GM21786 (cell line): ENCODE measurements around the gene CTSL.

Experiments used
- ATAC-seq: cut with Tn5 transposase; IDR thresholded peaks from one replicate; pipeline ENCODE4 v1.9.1; 2021; ENCODE audit not compliant: unreplicated experiment

Gene CTSL

DNA sequence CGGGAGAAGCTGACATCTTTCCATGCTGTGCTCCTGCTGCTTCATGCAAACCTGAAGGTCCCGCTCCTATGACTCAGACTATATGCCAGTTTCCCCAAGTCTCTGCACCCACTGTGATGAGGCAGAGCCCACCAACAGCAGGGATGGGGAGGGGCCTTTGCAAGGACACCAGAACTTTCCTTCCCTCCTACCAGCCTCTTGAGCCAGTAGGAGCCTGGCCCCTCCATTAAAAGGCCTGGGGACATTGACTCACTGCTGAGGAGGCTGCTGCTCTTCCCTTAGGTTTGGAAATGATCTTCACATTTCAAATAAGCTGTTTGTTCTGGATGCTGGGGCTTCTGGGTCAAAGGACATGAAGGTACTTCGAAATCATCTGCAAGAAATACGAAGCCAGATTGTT, 26.1 kb upstream of the CTSL start:
- ATAC-seq = no peak

DNA sequence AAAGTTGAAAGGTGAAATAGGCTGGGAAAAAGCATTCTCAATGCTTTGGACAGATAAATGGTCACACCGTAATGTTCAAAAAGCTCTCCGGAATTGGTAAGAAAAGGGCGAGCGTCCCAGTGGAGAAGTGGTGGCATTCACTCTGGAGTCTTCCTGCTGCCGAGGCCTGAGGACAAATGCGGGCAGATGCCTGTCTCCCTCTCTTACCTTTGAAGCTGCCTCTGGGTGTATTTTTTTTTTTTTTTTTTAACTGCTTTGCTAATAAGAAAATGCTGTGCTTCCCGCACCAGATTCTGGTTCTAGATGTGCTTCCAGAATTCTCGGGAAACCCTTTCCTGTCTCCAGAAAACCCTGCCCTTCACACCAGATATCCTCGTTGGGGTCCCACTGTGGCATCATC, 24.4 kb upstream of the CTSL start:
- ATAC-seq = no peak

DNA sequence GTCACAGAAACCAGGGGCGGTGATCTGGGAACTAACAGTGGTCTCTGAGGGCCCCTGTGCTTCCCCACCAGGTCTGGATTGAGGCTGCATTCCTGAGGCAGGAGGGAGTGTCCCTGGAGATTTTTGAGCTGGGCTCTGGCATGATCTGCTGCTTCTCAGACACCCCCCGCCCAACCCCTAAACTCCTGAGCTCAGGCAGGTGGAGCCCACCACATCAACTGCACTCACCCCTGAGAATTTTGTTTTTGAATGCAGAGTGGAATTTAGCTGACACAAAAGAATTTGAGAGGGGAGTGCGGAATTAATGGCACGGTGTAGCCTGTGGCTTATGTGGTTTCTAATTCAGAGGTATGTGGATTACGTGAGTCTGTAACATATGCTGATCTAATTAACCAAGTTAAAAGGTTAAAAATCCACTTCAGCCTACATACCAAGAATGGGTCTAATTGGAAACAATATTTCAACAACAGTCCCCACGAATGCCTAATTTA, 23.9 kb upstream of the CTSL start:
- ATAC-seq = no peak

DNA sequence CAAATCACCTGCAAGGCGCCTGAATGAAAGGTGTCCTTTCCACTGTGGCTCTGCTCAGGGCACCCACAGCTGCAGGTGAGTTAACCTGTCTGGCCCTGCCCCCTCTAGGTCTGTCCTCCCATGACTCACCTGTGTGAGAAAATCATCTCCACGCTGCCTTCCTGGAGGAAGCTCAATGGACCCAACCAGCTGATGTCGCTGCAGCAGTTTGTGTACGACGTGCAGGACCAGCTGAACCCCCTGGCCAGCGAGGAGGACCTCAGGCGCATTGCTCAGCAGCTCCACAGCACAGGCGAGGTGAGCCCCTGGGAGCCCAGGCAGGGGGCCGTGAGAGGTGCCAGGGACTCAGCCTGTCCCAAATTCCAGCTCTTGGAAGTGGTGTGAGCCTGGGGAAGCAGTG, 23.0 kb upstream of the CTSL start:
- no peak for ATAC-seq

DNA sequence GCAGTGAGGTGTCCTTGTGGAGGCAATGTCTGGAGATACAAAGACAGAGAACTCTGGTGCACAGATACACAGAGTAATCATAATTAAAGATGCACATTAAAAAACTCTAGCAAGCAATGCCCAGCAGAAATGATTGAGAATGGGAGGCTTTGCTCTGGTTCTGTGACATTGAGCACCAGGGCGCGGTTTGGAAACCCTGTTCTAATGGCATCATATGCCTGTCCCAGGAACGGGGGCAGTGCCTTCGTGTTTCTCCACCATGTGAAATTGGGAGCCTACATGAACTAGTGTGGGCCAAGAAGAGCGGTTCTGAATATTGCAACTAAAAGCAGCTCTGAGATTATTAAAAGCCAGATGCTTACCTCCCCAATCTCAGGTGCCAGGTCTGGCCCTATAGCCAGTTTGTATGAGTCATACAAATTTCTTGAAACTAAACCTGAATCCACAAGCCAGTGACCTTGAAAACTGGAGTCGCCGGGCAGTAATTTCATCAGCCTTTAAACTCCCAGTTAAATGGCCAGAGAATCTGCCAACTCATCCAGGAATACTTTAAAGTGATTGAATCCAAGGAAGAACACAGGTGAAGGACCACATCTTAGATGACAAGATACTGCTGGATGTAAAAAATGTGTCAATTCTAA, 22.2 kb upstream of the CTSL start:
- ATAC-seq = no peak

DNA sequence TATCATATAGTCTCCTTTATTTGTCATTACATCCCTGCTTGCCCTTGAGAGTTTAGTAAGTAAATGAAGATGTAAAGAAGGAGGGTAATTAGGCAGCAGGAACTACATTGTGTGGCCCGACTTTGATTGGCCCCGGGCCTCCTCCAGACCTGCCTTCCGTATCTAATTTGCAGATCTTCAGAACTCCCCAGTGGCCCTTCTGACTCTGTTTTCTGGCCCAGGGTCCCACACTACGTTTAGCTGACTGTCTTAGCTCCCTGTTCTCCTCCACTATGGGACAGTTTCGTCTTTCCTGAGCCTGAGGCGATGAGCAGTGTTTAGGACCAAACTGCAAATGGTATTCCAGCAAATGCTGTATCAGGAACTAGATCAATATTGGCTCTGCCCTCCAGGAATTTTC, 21.6 kb upstream of the CTSL start:
- no peak for ATAC-seq

DNA sequence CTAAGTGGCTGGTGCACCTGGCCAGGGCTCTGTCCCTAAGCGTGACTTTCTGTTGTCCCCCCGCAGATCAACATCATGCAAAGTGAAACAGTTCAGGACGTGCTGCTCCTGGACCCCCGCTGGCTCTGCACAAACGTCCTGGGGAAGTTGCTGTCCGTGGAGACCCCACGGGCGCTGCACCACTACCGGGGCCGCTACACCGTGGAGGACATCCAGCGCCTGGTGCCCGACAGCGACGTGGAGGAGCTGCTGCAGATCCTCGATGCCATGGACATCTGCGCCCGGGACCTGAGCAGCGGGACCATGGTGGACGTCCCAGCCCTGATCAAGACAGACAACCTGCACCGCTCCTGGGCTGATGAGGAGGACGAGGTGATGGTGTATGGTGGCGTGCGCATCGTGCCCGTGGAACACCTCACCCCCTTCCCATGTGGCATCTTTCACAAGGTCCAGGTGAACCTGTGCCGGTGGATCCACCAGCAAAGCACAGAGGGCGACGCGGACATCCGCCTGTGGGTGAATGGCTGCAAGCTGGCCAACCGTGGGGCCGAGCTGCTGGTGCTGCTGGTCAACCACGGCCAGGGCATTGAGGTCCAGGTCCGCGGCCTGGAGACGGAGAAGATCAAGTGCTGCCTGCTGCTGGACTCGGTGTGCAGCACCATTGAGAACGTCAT, 19.7 kb upstream of the CTSL start:
- no peak for ATAC-seq

DNA sequence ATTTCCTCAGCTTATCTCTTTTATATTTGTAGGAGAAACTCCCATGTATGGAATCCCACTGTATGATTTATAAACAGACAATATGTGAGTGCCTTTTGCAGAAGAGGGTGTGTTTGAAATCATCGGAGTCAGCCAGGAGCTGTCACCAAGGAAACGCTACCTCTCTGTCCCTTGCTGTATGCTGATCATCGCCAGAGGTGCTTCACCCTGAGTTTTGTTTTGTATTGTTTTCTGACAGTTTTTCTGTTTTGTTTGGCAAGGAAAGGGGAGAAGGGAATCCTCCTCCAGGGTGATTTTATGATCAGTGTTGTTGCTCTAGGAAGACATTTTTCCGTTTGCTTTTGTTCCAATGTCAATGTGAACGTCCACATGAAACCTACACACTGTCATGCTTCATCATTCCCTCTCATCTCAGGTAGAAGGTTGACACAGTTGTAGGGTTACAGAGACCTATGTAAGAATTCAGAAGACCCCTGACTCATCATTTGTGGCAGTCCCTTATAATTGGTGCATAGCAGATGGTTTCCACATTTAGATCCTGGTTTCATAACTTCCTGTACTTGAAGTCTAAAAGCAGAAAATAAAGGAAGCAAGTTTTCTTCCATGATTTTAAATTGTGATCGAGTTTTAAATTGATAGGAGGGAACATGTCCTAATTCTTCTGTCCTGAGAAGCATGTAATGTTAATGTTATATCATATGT, 18.0 kb upstream of the CTSL start:
- no peak for ATAC-seq

DNA sequence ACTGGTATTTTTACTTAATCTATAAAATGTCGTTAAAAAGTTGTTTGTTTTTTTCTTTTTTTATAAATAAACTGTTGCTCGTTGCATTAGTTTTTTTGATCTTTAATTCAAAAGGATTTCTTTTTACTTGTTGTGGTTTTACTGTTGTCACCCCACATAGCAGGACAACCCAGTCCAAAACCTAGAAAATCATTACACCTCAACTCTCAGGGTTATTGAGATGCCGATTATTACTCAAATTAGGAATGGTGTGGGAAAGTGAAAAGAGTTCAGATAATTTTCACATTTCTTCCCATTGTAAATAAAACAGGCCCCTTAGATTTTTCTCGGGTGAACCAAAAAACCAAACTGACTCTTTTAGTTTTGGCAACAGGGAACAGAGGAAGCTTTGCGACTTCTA, 17.4 kb upstream of the CTSL start:
- ATAC-seq = no peak

DNA sequence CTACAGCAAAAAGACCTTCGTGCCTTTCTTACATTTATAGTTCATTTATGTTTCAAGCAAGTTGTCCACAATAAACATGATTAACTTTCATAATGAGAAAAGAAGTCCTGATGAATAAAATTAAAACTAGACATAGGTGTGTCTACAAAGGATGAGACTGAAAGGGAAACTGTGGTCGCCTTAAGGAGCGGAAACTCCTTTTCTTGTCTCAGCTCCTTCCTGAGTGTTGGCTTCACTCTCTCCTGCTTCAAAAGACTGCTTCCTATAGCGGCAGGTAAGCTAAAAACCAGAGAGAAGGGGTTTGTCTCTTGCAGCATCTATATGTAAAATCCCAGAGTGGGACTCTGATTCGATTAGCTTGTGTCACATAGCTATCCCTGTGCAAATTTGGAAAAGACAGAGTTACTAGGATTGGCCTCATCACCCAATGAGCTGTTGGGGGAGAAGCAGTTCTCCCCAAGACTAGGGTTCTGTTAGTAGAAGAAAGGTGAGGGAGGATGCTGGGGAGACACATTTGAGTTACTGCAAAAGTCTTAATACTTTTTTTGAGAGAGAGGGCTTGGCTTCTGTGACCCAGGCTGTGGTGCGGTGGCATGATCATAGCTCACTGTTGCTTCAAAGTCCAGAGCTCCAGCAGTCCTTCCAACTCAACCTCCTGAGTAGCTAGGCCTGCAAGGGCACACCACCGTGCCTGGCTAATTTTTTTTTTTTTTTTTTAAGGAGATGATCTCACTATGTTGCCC, 16.8 kb upstream of the CTSL start:
- ATAC-seq = no peak

DNA sequence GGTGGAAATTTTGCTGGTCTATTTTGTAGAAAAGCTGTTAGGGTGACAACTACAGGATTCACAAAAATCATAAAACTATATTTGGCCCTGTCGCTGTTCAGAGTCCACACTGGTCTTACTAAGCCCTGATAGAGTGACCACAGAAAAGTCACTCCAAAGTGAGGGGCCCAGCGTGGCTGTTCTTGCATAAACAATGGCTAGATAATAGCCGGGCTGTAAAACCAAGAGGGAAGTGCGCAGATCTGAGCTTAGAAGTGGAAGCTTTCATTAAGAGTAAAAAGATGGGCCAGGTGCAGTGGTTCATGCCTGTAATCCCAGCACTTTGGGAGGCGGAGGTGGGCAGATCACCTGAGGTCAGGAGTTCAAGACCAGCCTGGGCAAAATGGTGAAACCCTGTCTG, 15.5 kb upstream of the CTSL start:
- no peak for ATAC-seq

DNA sequence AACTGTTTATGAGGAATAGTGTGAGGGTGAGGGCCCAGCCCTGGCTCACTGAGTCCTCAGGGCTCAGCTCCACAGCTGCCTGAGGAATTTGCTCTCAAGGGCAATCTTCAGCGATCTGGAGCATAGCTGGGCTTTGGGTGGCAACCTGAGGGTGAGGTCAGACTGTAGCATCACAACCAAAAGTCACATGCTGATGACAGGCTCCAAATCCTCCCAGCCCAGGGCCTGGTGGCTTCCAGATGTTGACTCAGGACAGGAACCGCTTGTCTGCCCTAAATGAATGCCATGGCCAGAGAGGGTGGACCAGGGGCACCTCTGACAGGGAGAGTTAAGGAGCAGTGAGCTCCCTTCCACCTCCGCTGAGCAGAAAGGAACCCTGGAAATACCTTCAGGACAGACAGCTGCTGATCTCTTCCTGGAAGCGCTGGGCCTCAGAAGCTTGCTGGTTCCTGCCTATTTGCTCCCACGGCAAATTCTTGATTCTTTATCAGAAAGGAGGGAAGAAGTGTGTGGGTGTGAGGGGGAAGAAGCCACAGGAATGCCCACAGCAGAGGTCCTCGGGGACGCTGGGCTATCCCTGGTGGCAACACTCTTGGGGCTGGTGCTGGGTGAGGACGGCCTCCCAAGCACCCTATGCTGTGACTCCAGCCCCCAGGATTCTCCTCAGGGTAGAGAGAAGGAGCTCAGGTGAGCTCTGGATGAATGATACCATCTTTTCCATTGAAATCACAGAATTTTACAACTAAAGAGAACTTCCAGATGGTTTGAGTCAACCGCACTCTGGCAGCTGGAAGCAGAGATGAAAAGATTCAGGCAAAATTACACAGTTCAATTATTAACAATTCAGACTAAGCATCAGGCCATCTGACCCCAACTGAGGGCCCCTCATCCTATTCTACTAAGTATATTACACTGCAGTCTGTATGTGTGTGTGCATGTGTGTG, 13.8 kb upstream of the CTSL start:
- no peak for ATAC-seq

DNA sequence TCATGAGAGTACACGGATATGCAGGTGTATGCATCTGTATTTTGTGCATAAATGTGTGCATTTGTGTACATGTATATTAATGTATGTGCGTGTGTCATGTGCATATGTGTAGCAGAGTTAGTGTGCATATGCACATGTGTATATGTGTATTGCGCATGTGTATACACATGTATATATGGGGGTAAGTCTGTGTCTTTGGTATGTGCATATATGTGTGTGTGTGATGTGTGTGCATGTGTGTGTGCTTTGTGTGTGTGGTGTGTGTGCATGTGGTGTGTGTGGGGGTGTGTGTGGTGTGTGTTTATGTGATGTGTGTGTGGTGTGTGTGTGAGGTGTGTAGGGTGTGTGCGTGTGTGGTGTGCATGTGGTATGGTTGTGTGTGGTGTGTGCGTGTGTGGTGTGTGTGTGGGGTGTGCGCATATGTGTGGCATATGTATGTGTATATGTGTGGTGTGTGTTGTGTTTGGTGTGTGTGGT, 13.1 kb upstream of the CTSL start:
- no peak for ATAC-seq

DNA sequence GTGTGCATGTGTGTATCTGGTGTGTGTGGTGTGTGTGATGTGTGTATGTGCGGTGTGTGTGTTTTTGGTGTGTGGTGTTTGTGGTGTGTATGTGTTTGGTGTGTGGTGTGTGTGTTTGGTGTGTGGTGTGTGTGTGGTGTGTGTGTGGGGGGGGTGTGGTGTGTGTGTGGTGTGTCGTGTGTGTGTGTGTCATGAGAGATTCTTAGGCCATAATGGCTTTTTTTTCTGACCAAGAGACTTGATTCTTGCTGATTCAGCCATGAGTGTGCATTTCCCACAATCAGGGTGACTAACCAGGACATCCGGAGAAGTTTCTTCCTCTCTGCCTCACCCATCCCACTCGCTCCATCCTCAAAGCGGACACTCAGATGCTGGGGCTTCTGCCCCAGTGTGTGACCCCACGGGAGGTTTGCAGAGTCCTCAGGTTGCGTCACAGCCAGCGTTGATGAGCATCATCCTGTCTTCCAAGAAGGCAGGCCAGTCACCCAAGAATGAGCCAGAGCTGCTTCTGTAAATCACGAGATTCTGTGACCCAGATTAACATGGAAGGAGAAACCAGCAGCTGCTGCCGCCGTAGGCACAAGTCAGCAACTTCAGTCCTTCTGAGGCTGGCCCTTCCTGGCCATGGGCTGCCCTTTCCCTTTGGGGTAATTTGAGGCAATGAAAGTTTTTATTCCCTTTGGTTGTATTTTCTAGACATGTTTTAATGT, 12.5 kb upstream of the CTSL start:
- ATAC-seq = no peak

DNA sequence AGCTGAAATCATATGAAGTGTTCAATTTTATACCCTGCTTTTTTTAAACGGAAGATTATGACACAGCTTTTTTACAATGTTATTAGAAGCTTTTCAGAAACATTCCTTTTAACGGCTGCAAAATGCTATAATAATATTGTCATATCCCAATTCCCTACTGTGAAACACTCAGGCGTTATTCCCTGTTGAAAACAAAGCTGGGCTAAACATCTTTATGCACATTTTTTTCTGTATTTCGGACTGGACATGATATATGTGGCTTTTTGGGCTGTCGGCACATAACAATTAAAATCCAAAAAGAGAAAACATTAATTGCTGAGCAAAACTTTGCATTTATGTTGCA, 12.0 kb upstream of the CTSL start:
- no peak for ATAC-seq

DNA sequence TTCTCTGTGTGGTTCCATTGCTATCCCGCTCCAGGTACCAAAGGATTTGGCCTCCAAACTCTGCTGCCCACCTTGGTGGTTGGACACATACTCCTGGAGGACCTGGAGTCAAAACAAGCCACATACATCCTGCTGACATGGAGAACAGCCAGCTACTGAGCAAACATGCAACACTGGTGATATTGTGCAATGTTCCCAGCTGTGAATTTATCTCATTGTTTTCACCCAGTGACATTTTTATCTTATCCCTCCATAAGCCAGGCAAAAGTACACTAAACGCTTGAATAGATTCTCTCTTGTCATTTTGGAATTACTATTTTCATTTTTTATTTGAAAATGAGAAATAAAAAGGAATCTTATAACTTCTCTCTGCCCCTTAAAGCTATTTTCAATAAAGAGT, 11.1 kb upstream of the CTSL start:
- no peak for ATAC-seq

DNA sequence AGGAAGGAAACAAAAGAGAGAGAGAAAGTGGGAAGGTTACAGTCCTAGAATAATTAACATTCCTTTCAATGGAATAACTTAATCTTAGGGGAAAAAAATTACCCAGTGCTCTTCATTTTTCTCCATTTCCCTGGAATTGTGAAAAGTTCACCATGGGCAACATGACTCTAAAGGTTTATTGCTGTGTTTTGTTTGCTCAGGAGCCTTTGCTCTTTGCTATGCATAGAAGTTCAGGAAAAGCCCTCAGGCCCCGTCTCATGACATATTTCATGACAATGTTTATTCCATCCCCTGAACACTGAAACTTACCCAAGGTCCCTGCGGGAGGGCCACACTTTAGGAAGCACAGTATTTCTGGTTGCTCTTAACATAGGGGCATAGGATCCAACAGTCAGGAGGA, 9.8 kb upstream of the CTSL start:
- ATAC-seq = no peak

DNA sequence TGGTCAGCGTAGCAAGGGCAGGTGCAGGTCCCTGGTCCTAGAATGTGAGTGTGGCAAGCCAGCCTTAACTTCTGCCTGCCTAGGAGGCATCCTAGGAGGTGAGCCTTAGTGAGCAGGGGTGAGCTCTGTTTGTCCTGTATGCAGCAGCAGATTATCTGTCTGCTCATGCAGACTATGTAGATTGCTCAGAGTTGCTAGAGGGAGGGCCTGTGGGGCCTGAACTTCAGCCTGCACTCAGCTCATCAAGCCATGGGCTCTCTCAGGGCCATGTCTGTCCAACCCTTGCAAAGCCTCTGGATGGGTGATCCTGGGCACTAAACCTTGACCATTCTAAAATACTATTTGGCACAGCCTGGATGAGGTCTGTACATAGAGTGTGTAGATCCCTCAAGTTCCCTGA, 8.5 kb upstream of the CTSL start:
- no peak for ATAC-seq

DNA sequence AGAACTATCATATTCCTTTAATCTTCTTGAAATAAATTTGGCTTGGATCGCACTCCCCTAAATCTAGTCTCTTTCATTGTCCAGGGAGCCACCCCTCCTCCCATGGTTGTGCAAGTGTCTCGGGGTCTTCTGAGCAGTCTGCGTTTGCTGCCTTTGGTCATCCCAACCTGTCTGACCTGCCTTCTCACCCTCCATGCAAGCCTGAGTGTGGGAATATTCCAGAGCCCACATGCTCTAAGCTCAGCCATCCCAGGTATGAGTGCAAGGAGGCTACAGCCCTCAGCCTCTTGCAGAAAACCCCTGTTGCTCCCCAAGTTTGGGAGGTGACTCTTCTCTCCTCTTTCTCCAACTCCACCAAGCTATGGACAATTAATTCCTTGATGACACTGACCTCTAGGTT, 7.7 kb upstream of the CTSL start:
- ATAC-seq = no peak
